LNCaP clone FGC (cell line): ENCODE results near the gene RIN3.

Source experiments
- DNase-seq: peaks from one replicate; pipeline ENCODE4 v3.0.0-alpha.2; 2011; ENCODE audit warnings: low read depth
- H3K4me3 ChIP-seq: 2 replicates; pipeline ENCODE4 v1.5.1; 2011; ENCODE audit warnings: mild to moderate bottlenecking, low read depth, low read length, control low read depth
- CTCF ChIP-seq: IDR thresholded peaks from 2 replicates; pipeline ENCODE4 v1.5.1; 2012; ENCODE audit warnings: mild to moderate bottlenecking; ENCODE audit not compliant: control insufficient read depth, insufficient read depth; ENCODE audit errors: extremely low read depth

The RIN3 gene

GRCh38 chr14:92696366-92696765, 182.8 kb downstream of the RIN3 start:
- no peak overlapping the region for H3K4me3 ChIP-seq
- no peak for TF ChIP-seq CTCF
- no peak for DNase-seq

GRCh38 chr14:92698393-92698792, 184.8 kb downstream of the RIN3 start:
- TF ChIP-seq CTCF: no peak
- no peak for DNase-seq
- no peak overlapping the region for H3K4me3 ChIP-seq

- no peak overlapping the region for H3K4me3 ChIP-seq
- no peak for TF ChIP-seq CTCF
- DNase-seq: no peak
Measured at GRCh38 chr14:92701826-92702225, 188.2 kb downstream of the RIN3 start.

GRCh38 chr14:92702441-92702918, 188.9 kb downstream of the RIN3 start:
- DNase-seq: no peak
- TF ChIP-seq CTCF: no peak
- no peak overlapping the region for H3K4me3 ChIP-seq

- TF ChIP-seq CTCF: no peak
- no peak for DNase-seq
- H3K4me3 ChIP-seq: no peak overlapping the region
Measured at GRCh38 chr14:92703516-92703915, 189.9 kb downstream of the RIN3 start.

GRCh38 chr14:92704036-92704804, 190.6 kb downstream of the RIN3 start:
- H3K4me3 ChIP-seq: no peak overlapping the region
- no peak for DNase-seq
- no peak for TF ChIP-seq CTCF

- TF ChIP-seq CTCF: no peak
- no peak overlapping the region for H3K4me3 ChIP-seq
- DNase-seq: no peak
Measured at GRCh38 chr14:92704821-92705220, 191.2 kb downstream of the RIN3 start.
